HPDE6-E6E7 (cell line): Measurements from ENCODE around the gene TECTA.

Source experiments
- DNase-seq: peaks from one replicate; pipeline ENCODE4 v3.0.0; 2011; ENCODE audit warnings: missing footprints; ENCODE audit errors: extremely low spot score

Gene TECTA, protein sequence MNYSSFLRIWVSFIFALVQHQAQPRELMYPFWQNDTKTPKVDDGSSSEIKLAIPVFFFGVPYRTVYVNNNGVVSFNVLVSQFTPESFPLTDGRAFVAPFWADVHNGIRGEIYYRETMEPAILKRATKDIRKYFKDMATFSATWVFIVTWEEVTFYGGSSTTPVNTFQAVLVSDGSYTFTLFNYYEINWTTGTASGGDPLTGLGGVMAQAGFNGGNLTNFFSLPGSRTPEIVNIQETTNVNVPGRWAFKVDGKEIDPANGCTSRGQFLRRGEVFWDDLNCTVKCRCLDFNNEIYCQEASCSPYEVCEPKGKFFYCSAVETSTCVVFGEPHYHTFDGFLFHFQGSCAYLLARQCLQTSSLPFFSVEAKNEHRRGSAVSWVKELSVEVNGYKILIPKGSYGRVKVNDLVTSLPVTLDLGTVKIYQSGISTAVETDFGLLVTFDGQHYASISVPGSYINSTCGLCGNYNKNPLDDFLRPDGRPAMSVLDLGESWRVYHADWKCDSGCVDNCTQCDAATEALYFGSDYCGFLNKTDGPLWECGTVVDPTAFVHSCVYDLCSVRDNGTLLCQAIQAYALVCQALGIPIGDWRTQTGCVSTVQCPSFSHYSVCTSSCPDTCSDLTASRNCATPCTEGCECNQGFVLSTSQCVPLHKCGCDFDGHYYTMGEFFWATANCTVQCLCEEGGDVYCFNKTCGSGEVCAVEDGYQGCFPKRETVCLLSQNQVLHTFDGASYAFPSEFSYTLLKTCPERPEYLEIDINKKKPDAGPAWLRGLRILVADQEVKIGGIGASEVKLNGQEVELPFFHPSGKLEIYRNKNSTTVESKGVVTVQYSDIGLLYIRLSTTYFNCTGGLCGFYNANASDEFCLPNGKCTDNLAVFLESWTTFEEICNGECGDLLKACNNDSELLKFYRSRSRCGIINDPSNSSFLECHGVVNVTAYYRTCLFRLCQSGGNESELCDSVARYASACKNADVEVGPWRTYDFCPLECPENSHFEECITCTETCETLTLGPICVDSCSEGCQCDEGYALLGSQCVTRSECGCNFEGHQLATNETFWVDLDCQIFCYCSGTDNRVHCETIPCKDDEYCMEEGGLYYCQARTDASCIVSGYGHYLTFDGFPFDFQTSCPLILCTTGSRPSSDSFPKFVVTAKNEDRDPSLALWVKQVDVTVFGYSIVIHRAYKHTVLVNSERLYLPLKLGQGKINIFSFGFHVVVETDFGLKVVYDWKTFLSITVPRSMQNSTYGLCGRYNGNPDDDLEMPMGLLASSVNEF (N-terminal part only)

DNA sequence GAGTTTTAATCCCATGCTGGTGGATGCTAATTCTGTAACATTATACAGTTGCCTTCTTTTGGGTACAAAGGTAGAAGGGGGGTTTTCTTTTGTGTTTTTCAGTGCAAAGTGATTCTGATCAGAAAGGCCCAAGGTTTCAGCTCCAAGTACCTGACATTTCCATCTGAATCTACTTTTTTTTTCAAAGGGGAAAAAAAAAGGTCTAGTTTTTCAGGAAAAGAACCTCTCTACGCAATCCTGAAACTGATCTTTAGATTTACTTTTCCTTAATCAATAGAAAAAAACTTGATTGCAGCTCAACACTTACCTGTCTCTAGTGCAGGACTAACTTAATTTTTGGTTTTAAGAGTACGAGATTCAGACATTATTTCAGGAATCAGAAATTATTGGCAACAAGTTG, at the start of gene TECTA:
TECTA (plus strand) TSS at position 301 of the 400 bp plus-strand sequence. CDS start 1,423 bp downstream, outside the sequence.
- no peak for DNase-seq

- no peak for DNase-seq
Observed at GRCh38 chr11:121053244-121053643, 47.8 kb upstream of the TECTA start.

- no peak for DNase-seq
Observed at GRCh38 chr11:121054266-121054665, 46.8 kb upstream of the TECTA start.

GRCh38 chr11:121055076-121055475, 46.0 kb upstream of the TECTA start:
- no peak for DNase-seq

GRCh38 chr11:121057922-121058321, 43.1 kb upstream of the TECTA start:
- no peak for DNase-seq

GRCh38 chr11:121058941-121059340, 42.1 kb upstream of the TECTA start:
- no peak for DNase-seq

- no peak for DNase-seq
Observed at GRCh38 chr11:121059605-121060004, 41.4 kb upstream of the TECTA start.

DNA sequence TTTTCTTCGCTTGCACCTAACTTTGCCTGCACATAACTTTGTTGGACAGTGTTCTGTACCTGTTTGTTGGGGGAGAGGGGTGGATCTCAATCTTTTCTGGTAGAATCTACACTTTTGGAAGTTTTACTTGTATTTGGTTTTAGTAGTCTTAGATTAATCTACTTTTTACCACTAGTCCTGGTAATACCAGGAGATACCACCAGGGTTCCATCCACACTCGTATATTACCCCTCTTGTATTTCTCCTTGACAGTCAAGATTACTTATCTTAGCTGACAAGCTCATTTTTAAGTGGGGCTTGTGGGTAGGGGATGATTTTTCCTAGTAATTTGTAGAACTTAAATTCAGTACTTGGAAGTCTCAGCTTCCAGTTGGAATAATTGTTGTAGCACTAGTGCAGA, 37.3 kb upstream of the TECTA start:
- no peak for DNase-seq

- no peak for DNase-seq
Observed at GRCh38 chr11:121066623-121067022, 34.4 kb upstream of the TECTA start.

- DNase-seq: no peak
Observed at GRCh38 chr11:121067026-121067425, 34.0 kb upstream of the TECTA start.

- no peak for DNase-seq
Observed at GRCh38 chr11:121067453-121067852, 33.6 kb upstream of the TECTA start.

DNA sequence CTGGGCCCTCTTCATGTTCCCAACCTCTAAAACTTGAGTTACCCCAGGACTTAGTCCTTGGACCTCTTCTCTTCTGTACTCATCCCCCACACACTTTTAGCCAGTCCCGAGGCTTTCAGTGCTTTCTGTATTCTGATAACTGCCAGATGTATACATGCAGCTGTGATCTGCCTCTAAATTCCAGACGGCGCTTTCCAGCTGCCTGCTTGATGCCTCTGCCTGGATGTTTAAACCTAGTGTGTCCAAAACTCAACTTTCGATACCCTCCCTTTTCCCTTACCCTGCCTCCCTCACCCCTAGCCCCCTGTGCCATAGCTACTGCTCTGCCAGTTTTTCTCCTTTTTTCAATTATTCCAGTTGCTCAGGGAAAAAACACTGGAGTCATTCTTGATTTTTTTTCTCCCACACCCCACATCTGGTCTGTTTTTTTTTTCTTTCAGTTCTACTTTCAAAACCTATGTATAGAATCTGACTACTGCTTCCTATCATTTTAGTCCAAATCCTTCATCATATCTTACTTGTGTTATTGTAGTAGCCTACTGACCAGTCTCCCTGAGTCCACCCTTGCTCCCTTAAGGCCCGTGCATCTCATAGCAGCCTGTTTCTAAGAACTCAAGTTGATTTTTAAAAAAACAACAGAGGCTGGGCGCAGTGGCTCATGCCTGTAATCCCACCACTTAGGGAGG, 32.9 kb upstream of the TECTA start:
- no peak for DNase-seq

DNA sequence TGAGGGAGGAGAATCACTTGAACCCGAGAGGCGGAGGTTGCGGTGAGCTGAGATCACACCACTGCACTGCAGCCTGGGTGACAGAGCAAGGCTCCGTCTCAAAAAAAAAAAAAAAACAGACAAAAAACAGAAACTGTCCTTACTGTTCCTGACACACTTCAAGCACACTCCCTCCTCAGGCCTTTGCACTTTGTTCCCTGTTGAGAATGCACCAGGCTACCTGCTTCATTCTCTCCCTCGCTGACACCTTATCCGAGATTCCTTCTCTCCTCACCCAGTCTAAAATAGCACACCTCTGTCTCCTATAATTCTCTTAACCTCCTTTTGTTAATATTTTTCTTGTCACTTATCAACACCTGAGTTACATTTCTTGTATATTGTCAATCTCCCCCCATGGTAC, 32.3 kb upstream of the TECTA start:
- DNase-seq: no peak

DNA sequence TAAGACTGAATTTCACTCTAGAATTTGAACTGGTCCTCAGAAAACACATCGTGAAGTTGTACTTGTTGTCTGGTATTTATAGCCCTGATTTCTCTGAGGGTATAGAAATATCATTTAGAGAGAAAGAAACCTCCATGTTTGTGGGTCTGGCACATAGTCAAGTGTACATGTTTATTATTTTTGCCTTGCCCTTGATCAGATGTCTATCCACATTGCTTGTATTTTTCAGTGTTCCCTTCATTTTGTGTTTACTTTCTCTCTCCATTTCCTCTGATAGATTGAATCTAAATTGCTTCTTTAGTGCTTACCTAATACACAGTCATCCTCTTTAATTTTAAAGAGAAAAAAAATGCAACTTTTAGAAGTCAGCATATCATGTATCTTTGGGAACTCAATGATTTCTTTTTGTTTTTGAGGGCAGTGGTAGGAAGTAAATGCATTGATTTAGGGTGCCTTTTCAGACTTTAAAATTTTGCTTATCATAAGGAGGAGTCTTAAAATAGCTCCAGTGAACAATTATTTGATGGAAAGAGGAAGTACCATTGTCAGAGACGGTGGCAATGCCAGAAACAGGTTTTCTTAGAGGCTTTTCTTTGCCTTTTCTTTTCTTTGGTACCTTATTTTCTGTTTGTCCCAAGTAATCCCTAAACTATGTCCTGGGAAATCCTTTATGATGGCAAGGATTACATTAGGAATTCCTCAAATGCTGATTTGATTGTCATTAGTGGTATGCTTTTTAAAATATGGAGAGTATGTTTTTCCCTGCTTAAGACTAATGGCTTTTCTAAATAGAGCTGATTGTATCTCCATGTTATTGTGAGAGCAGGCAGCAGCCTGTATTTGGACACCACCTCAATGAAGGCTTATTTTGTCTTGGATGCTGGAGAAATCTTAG, 29.8 kb upstream of the TECTA start:
- DNase-seq: no peak

GRCh38 chr11:121071846-121072450, 29.1 kb upstream of the TECTA start:
- DNase-seq: no peak

DNA sequence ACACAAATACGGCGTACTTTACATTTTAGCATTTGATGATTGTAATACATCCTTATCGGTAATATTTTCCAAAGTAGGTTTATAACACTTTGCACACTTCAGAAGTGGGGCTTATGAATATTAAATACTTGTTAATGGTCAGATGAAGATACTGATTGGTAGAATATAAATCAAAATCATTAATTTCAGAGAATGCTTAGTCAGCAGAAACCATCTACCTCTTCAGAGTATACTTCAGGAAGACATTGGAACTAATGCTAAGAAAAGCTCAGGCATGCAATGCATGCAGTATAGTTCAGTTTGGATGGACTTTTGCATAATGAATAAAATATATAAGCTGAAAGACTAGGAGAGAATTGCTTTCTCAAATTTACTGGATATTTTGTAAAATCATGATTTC, 19.7 kb upstream of the TECTA start:
- DNase-seq: no peak

- no peak for DNase-seq
Observed at GRCh38 chr11:121082219-121082618, 18.8 kb upstream of the TECTA start.

DNA sequence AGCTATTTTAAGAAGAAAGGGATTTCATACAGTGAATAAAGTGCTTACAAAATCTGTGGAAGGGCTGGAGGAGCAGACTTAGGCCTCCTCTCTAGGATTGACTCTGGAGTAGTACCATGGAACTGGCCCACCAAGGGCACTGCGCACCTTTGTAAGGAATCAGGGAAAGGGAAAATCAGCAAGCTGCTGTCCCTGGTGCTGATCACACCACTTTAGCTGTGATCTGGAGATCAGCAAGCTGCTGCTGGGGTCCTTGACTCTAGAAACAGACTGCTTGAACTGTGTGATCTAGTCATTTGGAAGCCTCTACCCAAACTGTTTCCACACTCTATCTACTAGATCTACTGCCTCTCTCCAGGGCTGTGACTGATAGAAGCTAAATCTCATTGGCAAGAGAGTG, 18.4 kb upstream of the TECTA start:
- DNase-seq: no peak

DNA sequence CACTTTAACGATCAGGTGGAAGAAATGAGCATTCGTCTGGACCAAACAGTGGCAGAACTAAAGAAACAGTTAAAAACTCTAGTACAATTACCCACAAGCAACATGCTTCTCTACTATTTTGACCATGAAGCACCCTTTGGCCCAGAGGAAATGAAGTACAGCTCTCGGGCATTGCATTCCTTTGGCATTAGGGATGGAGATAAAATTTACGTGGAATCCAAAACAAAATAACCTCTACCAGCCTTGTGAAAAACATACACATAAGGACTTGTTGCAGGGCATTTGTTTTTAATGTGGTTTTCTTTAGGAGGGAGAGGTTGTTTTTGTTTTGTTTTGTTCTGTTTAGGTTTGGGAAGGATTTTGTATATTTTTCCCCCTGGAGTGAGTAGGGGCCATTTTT, 14.2 kb upstream of the TECTA start:
- no peak for DNase-seq

GRCh38 chr11:121089566-121089965, 11.5 kb upstream of the TECTA start:
- no peak for DNase-seq
